H1 (cell line): Measurements from ENCODE around the gene ADGRD2. TPM values are rescaled to one million over a fixed set of nuclear protein-coding genes. Genes with fewer than 3 reads are reported as not detected.

Source experiments
- CTCF ChIA-PET: fragments of 300-600 bp; sonication (Branson Sonifier 250); formaldehyde crosslinking; loops from one replicate; lab custom pipeline; 2021; ENCODE audit not compliant: partially characterized antibody; lab: Charles Lee
- POLR2A ChIA-PET: fragments of 300-600 bp; sonication (Branson Sonifier 250); formaldehyde crosslinking; loops from one replicate; lab custom pipeline; 2021; ENCODE audit warnings: inconsistent platforms; ENCODE audit not compliant: partially characterized antibody; lab: Charles Lee
- DNase-seq, 2 experiments: peaks; one replicate each; pipeline versions ENCODE4 v3.0.0 to v3.0.0-alpha.2; 2010 to 2022; ENCODE audit warnings: low spot score in 2 of 2, low read depth in 1 of 2, mixed read lengths in 1 of 2
- FAIRE-seq: peaks from 2 replicates; lab custom pipeline; 2011; peaks lifted over from hg19 to GRCh38; lab: Jason Lieb, UNC
- H2AFZ ChIP-seq: 2 replicates; pipeline ENCODE4 v1.8.1; 2012; ENCODE audit warnings: low read length, inconsistent platforms
- H2AK5ac ChIP-seq: 2 replicates; pipeline ENCODE4 v1.6.1; 2013; ENCODE audit warnings: low read depth, low read length
- H2BK120ac ChIP-seq: replicated peaks from 2 replicates; pipeline ENCODE3; 2013; ENCODE audit warnings: low read depth, low read length, inconsistent platforms
- H2BK12ac ChIP-seq: 2 replicates; pipeline ENCODE4 v1.6.1; 2013; ENCODE audit warnings: low read depth, low read length
- H2BK15ac ChIP-seq: 2 replicates; pipeline ENCODE4 v1.6.1; 2013; ENCODE audit warnings: low read length
- H2BK20ac ChIP-seq: 2 replicates; pipeline ENCODE4 v1.6.1; 2013; ENCODE audit warnings: low read length
- H2BK5ac ChIP-seq: 2 replicates; pipeline ENCODE4 v1.6.1; 2013; ENCODE audit warnings: low read depth, low read length
- H3K14ac ChIP-seq: 2 replicates; pipeline ENCODE4 v1.6.1; 2013; ENCODE audit warnings: inconsistent platforms; ENCODE audit not compliant: insufficient read length
- H3K18ac ChIP-seq: 2 replicates; pipeline ENCODE4 v1.6.1; 2013; ENCODE audit warnings: low read length; ENCODE audit errors: extremely low read depth
- H3K23ac ChIP-seq: 2 replicates; pipeline ENCODE4 v1.6.1; 2013; ENCODE audit warnings: inconsistent platforms; ENCODE audit not compliant: insufficient read length
- H3K23me2 ChIP-seq: 2 replicates; pipeline ENCODE4 v1.6.1; 2013; ENCODE audit warnings: low read depth, low read length
- H3K27ac ChIP-seq: 2 replicates; pipeline ENCODE4 v1.6.1; 2011; ENCODE audit warnings: low read depth, low read length, inconsistent platforms
- H3K27me3 ChIP-seq, 4 experiments: replicated peaks in 1 of 4; 1 replicate in 1 of 4; 2 replicates in 3 of 4; pipeline versions ENCODE4 v1.6.1 to v1.8.1; 2011 to 2013; ENCODE audit warnings: low read length in 3 of 4, mild to moderate bottlenecking in 3 of 4, inconsistent platforms in 2 of 4, mixed read lengths in 2 of 4, moderate library complexity in 1 of 4; ENCODE audit not compliant: control insufficient read depth in 3 of 4, insufficient read depth in 3 of 4; ENCODE audit errors: extremely low read depth in 1 of 4
- H3K36me3 ChIP-seq, 4 experiments: 2 replicates each; pipeline versions ENCODE4 v1.6.1 to v1.8.1; 2011 to 2013; ENCODE audit warnings: mild to moderate bottlenecking in 4 of 4, low read length in 3 of 4, moderate library complexity in 2 of 4, control low read depth in 1 of 4, inconsistent platforms in 1 of 4; ENCODE audit not compliant: insufficient read depth in 4 of 4, control insufficient read depth in 2 of 4
- H3K4ac ChIP-seq: replicated peaks from 2 replicates; pipeline ENCODE3; 2013; ENCODE audit warnings: low read length, low read depth, mixed read lengths, inconsistent platforms; ENCODE audit not compliant: insufficient read length
- H3K4me1 ChIP-seq, 4 experiments: replicated peaks in 1 of 4; 1 replicate in 1 of 4; 2 replicates in 3 of 4; pipeline versions ENCODE4 v1.6.1 to v1.8.1; 2011 to 2013; ENCODE audit warnings: low read length in 3 of 4, inconsistent platforms in 2 of 4, mixed read lengths in 1 of 4; ENCODE audit not compliant: insufficient read depth in 4 of 4, control insufficient read depth in 3 of 4
- H3K4me2 ChIP-seq, 2 experiments: 2 replicates each; pipeline versions ENCODE4 v1.6.1 to v1.8.1; 2011 to 2013; ENCODE audit warnings: low read depth in 2 of 2, low read length in 2 of 2, control low read depth in 1 of 2, inconsistent platforms in 1 of 2, mild to moderate bottlenecking in 1 of 2; ENCODE audit not compliant: insufficient read depth in 1 of 2
- H3K4me3 ChIP-seq, 4 experiments: fragments of 200-600, 300-600 bp in 1 of 4; sonication (generic), shearing (Covaris generic), sonication (Bioruptor Twin) in 1 of 4; 2 replicates each; pipeline versions ENCODE4 v1.5.1 to v1.8.1; 2011 to 2016; ENCODE audit warnings: low read length in 4 of 4, low read depth in 3 of 4, control low read depth in 2 of 4, inconsistent platforms in 2 of 4, mild to moderate bottlenecking in 2 of 4, mixed read lengths in 1 of 4, moderate library complexity in 1 of 4; ENCODE audit not compliant: insufficient read depth in 2 of 4; ENCODE audit errors: extremely low read depth in 1 of 4
- H3K56ac ChIP-seq: replicated peaks from 2 replicates; pipeline ENCODE3; 2013; ENCODE audit warnings: low read depth, mild to moderate bottlenecking, mixed read lengths, low read length, inconsistent platforms; ENCODE audit not compliant: insufficient read length
- H3K79me1 ChIP-seq: 2 replicates; pipeline ENCODE4 v1.6.1; 2013; ENCODE audit warnings: low read depth, low read length, control low read depth
- H3K79me2 ChIP-seq, 2 experiments: 2 replicates each; pipeline versions ENCODE4 v1.6.1 to v1.8.1; 2012 to 2013; ENCODE audit warnings: low read length in 2 of 2, mild to moderate bottlenecking in 2 of 2, inconsistent platforms in 1 of 2; ENCODE audit not compliant: insufficient read depth in 2 of 2, control insufficient read depth in 1 of 2
- H3K9ac ChIP-seq, 4 experiments: replicated peaks in 1 of 4; 1 replicate in 1 of 4; 2 replicates in 3 of 4; pipeline versions ENCODE4 v1.6.1 to v1.8.1; 2011 to 2013; ENCODE audit warnings: low read depth in 3 of 4, low read length in 3 of 4, control low read depth in 2 of 4, mild to moderate bottlenecking in 2 of 4, moderate library complexity in 2 of 4, inconsistent platforms in 1 of 4; ENCODE audit errors: extremely low read depth in 1 of 4
- H3K9me3 ChIP-seq, 2 experiments: 2 replicates each; pipeline versions ENCODE4 v1.6.1 to v1.8.1; 2012 to 2013; ENCODE audit warnings: mild to moderate bottlenecking in 2 of 2, moderate library complexity in 2 of 2, control low read depth in 1 of 2, inconsistent platforms in 1 of 2, low read depth in 1 of 2, low read length in 1 of 2, mixed read lengths in 1 of 2; ENCODE audit not compliant: insufficient read depth in 2 of 2
- H4K20me1 ChIP-seq, 2 experiments: replicated peaks in 1 of 2; 2 replicates each; pipeline versions ENCODE3 to v1.8.1; 2011 to 2013; ENCODE audit warnings: inconsistent platforms in 2 of 2, low read length in 2 of 2, mild to moderate bottlenecking in 1 of 2; ENCODE audit not compliant: insufficient read depth in 2 of 2, control insufficient read depth in 1 of 2
- H4K5ac ChIP-seq: 2 replicates; pipeline ENCODE4 v1.6.1; 2013; ENCODE audit warnings: low read length, low read depth, mixed read lengths, inconsistent platforms; ENCODE audit not compliant: insufficient read length
- H4K8ac ChIP-seq: 2 replicates; pipeline ENCODE4 v1.8.0; 2013; ENCODE audit warnings: mild to moderate bottlenecking, moderate library complexity, low read length, inconsistent platforms; ENCODE audit not compliant: insufficient read depth; ENCODE audit errors: extremely low read depth
- H4K91ac ChIP-seq: replicated peaks from 2 replicates; pipeline ENCODE3; 2013; ENCODE audit warnings: low read length, mixed read lengths, inconsistent platforms; ENCODE audit not compliant: insufficient read length
- BRCA1 ChIP-seq: IDR thresholded peaks from 2 replicates; pipeline ENCODE4 v1.6.1; 2012; ENCODE audit warnings: low read depth, low read length, improper control_type of control experiment
- EP300 ChIP-seq, 2 experiments: IDR thresholded peaks; 1 replicate in 1 of 2; 2 replicates in 1 of 2; pipeline ENCODE4 v1.6.1; 2011 to 2012; ENCODE audit warnings: low read depth in 2 of 2, low read length in 2 of 2, mild to moderate bottlenecking in 2 of 2, borderline replicate concordance in 1 of 2, inconsistent platforms in 1 of 2, moderate library complexity in 1 of 2
- GABPA ChIP-seq: IDR thresholded peaks from 2 replicates; pipeline ENCODE4 v1.6.1; 2011; ENCODE audit warnings: mild to moderate bottlenecking, low read length, moderate library complexity, borderline replicate concordance; ENCODE audit not compliant: insufficient read depth
- HDAC6 ChIP-seq: IDR thresholded peaks from one replicate; pipeline ENCODE4 v1.7.1; 2012; ENCODE audit warnings: low read depth, mild to moderate bottlenecking, inconsistent platforms, low read length, moderate library complexity
- KDM5A ChIP-seq: fragments of 200-600 bp; IDR thresholded peaks from 2 replicates; pipeline ENCODE4 v1.7.1; 2012; ENCODE audit warnings: mild to moderate bottlenecking, low read length, inconsistent platforms, mixed read lengths
- PHF8 ChIP-seq: fragments of 200-600 bp; sonication (generic); conservative IDR thresholded peaks from 2 replicates; pipeline ENCODE4 v1.7.1; 2012; ENCODE audit warnings: low read depth, mild to moderate bottlenecking, inconsistent platforms, low read length, moderate library complexity
- TAF7 ChIP-seq: optimal IDR thresholded peaks from 2 replicates; pipeline ENCODE3; 2011; ENCODE audit warnings: low read depth, mild to moderate bottlenecking, inconsistent platforms, low read length, moderate library complexity, borderline replicate concordance
- TEAD4 ChIP-seq: IDR thresholded peaks from 2 replicates; pipeline ENCODE4 v1.6.1; 2012; ENCODE audit warnings: low read depth, low read length, inconsistent platforms, mixed read lengths
- WGBS, 2 experiments: shearing (Covaris generic) in 1 of 2; methylation state at CpG; one replicate each; pipeline versions ENCODE4 v1.1.6 to v1.1.7; 2013 to 2015; ENCODE audit warnings: low lambda C conversion rate in 2 of 2, mixed read lengths in 2 of 2, inconsistent platforms in 1 of 2, low coverage in 1 of 2, missing lambda C conversion rate in 1 of 2; ENCODE audit not compliant: insufficient replicate concordance in 2 of 2, insufficient coverage in 1 of 2, insufficient read length in 1 of 2; ENCODE audit errors: extremely low coverage in 1 of 2, missing lambda C conversion rate in 1 of 2; 5-methylcytosine and 5-hydroxymethylcytosine counted together
- polyA plus RNA-seq, 7 experiments: library from polyadenylated mRNA; depleted of rRNA in 3 of 7; stranded (reverse) in 5 of 7; unstranded in 2 of 7; fragments of >200 nt in 5 of 7; fragments of 200-250 nt in 2 of 7; gene quantifications; 1 replicate in 5 of 7; 2 replicates in 1 of 7; 4 replicates in 1 of 7; pipeline versions ENCODE4 v1.2.1 to v1.2.3, GENCODE V29; 2011 to 2013; ENCODE audit warnings: missing spikeins in 2 of 7, mixed read lengths in 2 of 7
- total RNA-seq: library from RNA; stranded (reverse); fragmentation: NEBNext Ultra II Directional; extraction: Animal tissue kit (Norgen Biotek cat#: 25700); gene quantifications from 2 replicates; pipeline ENCODE4 v1.2.1, GENCODE V29; 2021
- TF ChIP-seq, protein P1 (sequence below): IDR thresholded peaks from 2 replicates; pipeline ENCODE4 v1.6.1; 2012; ENCODE audit warnings: inconsistent platforms

ADGRD2 gene
- total and polyA plus RNA-seq, 2 of the 8 experiments (the other 6 are each of a cell fraction or from before 2014, with no cell fraction given), result 0.41 to 1.4 TPM

DNA sequence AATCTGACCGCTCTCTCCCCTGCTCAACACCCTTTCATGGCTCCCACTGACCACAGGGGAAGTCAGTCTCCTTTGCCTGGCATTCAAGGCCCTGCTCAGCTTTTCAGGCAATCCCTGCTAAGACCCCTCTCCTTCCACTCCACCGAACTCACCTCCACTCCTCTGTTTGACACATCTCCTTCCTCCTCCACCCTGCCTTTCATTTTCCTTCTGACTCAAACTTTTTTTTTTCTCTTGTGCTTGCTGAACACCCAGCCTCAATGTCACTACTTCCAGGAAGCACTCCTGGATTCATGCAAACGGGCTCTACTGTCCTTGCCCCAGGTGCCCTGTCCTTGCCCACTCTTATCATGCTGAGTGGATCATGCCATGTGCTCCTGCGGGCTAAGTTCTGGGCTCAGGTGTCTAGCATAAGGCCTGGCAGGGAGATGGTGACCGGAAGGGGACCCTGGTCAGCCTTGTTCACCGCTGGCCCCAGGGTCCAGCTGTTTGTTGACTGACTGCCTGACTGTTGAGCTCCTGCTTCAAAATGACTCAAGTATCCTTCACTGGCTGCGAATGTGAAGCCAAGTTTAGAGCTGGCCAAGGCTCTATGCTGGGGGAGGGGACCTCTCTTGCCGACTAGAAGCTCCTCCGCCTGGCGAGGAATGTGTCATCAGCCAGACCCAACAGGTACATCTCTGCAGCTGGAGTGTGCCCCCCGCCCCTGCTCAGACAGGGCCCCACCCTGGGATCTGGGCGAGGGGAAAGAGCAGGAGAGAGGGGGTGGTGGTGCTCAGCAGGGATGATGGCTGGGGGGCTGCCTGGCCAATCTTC, 50.8 kb downstream of the ADGRD2 start:
- peaks cover 0 to 8% (median 0%) of the 10 kb centered on the region in 4 experiments; a peak in 1 of 8 replicates for H3K36me3 ChIP-seq
- no peak overlapping the region; the same call in 1 of the 2 replicates for H2BK12ac ChIP-seq
- no peak overlapping the region for H3K56ac ChIP-seq
- H3K4me3 ChIP-seq, result no peak overlapping the region
- no peak for DNase-seq
- H3K79me2 ChIP-seq, result no peaks in the 10 kb centered on the region
- no peak overlapping the region for H2BK20ac ChIP-seq
- H3K27me3 ChIP-seq, result peaks cover 37 to 52% (median 50%) of the 10 kb centered on the region in 4 experiments
- WGBS, 2 experiments, result 81% methylated on average over 12 of the region's 12 CpGs; no CpG with 5 or more reads in 1 of the 2 experiments
- H2BK5ac ChIP-seq, result 0 out of 2 replicates have a peak overlapping the region, but pooled peaks have one; percentile 7
- no peak overlapping the region for H4K91ac ChIP-seq
- no peak overlapping the region for H3K14ac ChIP-seq
- no peak overlapping the region for H2AFZ ChIP-seq
- H4K8ac ChIP-seq, result no peak overlapping the region
- CTCF ChIA-PET, result interaction anchor here (0.7 to 1.4 kb wide), 8 partner anchors 21 to 352 kb away, joined by 3 to 5 read pairs (median 3); partner anchors contain the start of gene WDR38
- no peak overlapping the region for H3K4me2 ChIP-seq
- H3K9ac ChIP-seq, result no peak overlapping the region
- no peak overlapping the region for H3K4ac ChIP-seq
- no peak overlapping the region for H3K23ac ChIP-seq
- H4K20me1 ChIP-seq, result peaks cover 0 to 2% of the 10 kb centered on the region in 2 experiments
- no peak for FAIRE-seq
- H3K9me3 ChIP-seq, result no peaks in the 10 kb centered on the region; a peak in 1 of 4 replicates
- H3K18ac ChIP-seq, result no peak overlapping the region
- no peak overlapping the region for H3K27ac ChIP-seq
- no peak for TF ChIP-seq BRCA1
- no peak for TF ChIP-seq EP300 (IDR thresholded peaks at IDR 0.05; ENCODE audit: borderline replicate concordance in 1 of 2, low read depth in 2 of 2, low read length in 2 of 2)
- TF ChIP-seq PHF8, result no peak
- no peak for TF ChIP-seq TEAD4
- no peak for TF ChIP-seq GABPA
- TF ChIP-seq HDAC6, result no peak
- TF ChIP-seq, protein P1, sequence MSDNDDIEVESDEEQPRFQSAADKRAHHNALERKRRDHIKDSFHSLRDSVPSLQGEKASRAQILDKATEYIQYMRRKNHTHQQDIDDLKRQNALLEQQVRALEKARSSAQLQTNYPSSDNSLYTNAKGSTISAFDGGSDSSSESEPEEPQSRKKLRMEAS, result no peak
- TF ChIP-seq KDM5A, result no peak
- TF ChIP-seq TAF7, result no peak
- TF ChIP-seq, all 59 proteins: peak for 0
- Histone ChIP-seq H2BK120ac (no peak overlapping the region), H2AK5ac (peak overlapping the region; percentile 13; the same call in 1 of the 2 replicates), H4K5ac (no peak overlapping the region), H2BK15ac (0 out of 2 replicates have a peak overlapping the region, but pooled peaks have one; percentile 72), H3K79me1 (no peaks in the 10 kb centered on the region), H3K23me2 (peaks cover 7% of the 10 kb centered on the region; the same call in 1 of the 2 replicates), H3K4me1 (peaks cover 0 to 13% (median 10%) of the 10 kb centered on the region in 4 experiments; a peak in 6 of 7 replicates)
- POLR2A ChIA-PET, result interaction anchor here (0.7 to 2.2 kb wide), 4 partner anchors 11 to 123 kb away, joined by 3 to 5 read pairs (median 3); no protein-coding TSS in a partner anchor
